HG02763 (cell line): ENCODE measurements around the gene RABL6.
A peak's percentile ranks its signal among the peaks of the same experiment; 100 is the strongest.
"Not testable (repeated sequence)": the region's sequence is repeated elsewhere in the genome, so short reads cannot be mapped to it uniquely, and the experiment has no call there.

ENCODE experiments used
- ATAC-seq: cut with Tn5 transposase; IDR thresholded peaks from one replicate; pipeline ENCODE4 v1.9.1; 2021; ENCODE audit warnings: mild to moderate bottlenecking, moderate library complexity; ENCODE audit not compliant: unreplicated experiment

Gene RABL6, protein sequence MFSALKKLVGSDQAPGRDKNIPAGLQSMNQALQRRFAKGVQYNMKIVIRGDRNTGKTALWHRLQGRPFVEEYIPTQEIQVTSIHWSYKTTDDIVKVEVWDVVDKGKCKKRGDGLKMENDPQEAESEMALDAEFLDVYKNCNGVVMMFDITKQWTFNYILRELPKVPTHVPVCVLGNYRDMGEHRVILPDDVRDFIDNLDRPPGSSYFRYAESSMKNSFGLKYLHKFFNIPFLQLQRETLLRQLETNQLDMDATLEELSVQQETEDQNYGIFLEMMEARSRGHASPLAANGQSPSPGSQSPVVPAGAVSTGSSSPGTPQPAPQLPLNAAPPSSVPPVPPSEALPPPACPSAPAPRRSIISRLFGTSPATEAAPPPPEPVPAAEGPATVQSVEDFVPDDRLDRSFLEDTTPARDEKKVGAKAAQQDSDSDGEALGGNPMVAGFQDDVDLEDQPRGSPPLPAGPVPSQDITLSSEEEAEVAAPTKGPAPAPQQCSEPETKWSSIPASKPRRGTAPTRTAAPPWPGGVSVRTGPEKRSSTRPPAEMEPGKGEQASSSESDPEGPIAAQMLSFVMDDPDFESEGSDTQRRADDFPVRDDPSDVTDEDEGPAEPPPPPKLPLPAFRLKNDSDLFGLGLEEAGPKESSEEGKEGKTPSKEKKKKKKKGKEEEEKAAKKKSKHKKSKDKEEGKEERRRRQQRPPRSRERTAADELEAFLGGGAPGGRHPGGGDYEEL

DNA sequence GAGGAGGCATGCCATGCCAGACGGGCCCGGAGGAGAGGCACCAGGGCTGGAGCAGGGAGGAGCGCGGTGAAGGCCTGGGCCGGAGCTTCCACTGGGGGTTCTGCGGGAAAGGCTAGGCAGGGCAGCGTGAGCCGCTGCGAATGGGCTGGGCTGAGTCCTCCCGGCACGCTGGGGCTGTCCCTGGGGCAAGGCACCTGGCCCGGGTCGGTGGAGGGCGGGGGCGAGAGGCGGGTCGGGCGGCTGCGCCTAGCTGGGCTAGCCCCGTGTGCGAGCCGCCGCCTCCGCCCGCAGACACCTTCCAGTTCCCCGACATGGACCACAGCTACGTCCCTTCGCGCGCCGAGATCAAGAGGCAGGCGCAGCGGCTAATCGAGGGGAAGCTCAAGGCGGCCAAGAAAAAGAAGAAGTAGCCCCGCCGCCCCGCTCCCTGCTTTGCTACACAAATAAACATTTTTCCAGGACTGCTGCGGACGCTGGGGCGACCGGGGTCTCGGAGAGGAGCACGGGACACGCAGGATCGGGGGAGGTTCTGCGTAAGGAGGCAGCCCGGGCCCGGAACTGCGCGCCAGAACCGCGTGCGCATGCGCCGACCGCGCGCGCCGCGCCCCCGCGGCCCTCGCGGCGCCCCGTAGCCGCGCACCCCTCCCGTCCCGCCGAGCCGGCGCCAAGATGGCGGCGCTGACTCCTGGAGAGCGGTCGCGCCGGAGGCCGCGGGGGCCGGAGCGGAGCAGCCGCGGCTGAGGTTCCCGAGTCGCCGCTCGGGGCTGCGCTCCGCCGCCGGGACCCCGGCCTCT is at the start of gene RABL6:
Gene RABL6 (plus strand): TSS at position 668 of the 794 bp plus-strand sequence. CDS start 249 bp downstream, outside the sequence.
- ATAC-seq, result peak; percentile 83

DNA sequence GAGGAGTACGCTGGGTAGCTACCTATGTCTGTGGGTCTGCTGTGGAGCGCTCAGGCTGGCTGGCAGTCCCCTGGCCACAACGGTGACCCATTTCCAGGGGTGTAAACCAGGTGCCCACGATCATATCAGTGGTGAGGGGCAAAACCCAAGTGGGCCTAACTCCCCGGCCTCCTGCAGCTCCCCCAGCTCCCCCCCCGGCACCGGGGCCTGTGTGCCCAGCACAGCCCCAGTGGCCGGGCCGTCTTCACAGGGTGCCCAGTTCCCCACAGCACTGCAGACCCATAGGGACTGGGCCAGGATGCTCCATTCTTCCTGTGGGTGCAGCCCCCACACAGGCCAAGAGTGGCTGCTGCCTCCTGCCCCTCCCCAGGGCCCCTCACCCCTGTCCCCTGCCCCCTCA is 48.7 kb upstream of the RABL6 start:
- no peak for ATAC-seq

DNA sequence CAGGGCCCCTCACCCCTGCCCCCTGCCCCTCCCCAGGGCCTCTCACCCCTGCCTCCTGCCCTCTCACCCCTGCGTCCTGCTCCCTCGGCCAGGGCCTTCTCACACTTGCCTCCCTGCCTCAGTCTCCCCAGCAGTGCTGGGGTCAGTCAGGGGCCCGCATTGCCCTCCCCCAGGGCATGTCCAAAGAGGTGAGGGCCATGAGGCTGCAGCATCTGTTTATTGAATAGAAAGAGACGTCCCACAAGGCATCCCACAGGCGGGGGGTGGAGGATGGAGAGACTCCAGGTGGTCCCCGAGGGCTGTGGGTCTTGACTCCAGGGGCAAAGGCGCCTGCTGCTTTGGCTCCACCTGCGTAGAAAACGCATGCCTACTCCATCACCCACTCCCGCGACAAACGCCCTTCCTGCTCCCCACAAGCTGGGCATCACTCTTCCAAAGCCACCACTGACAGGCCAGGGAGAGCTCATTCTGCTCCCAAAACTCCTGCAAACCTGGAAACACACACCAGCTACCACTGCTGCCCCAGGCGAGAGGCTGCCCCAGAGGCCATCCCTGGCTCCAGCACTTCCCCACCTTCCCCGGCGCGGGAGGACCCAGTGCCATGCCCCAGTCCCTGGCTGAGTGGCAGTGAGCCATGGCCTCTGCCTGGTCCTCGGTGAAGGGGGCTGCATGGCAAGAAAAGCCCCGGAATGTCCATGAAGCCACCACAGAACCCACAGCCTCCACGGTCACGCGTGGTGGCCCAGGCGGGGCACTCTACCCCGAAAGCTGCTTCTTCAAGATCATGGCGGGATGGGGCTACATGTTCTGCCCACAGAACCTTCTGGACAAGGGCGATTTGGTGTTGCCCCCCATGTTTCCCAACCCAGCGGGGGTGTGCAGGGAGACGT is 48.1 kb upstream of the RABL6 start:
- no peak for ATAC-seq

GRCh38 chr9:136760424-136760823 is 47.3 kb upstream of the RABL6 start:
- ATAC-seq, result no peak

GRCh38 chr9:136760834-136761544 is 46.8 kb upstream of the RABL6 start:
- ATAC-seq, result not testable (repeated sequence)

- ATAC-seq, result no peak
Measured at GRCh38 chr9:136761545-136761981, 46.2 kb upstream of the RABL6 start.

GRCh38 chr9:136762221-136762691 is 45.5 kb upstream of the RABL6 start:
- no peak for ATAC-seq

DNA sequence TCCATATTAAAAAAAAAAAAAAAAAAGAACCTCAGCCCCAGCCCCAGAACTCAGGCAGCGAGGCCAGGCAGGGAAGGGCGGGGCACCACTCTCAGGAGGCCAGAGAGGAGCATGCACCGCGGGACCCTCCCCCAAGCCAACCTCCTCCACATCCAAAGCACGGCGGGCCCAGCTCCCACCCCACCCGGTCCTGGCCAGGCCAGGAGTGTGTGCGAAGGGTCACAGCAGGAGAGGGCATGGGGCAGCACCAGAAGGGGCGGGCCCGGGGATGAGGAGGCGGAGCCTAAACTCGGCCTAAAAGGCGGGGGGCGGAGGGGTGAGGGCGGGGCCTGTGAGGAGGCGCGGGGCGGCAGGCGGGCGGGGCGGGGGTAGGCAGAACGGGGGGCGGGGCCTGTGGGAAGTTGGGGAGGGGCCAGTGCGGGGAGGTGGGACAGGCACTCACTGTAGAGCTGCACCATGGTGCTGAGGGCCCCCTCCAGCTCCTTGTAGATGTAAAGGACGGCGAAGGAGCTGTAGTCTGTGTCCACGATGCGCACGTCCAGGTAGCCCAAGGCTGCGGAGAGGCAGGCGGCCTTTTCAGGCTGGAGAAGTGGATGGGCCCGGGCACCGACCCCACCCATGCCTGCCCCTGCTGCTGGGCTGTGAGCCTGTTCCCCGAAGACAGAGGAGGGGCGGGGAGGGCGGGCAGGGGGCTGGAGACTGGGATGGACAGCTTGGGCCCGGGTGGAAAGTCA is 44.7 kb upstream of the RABL6 start:
- ATAC-seq, result no peak

GRCh38 chr9:136763649-136764035 is 44.1 kb upstream of the RABL6 start:
- no peak for ATAC-seq

DNA sequence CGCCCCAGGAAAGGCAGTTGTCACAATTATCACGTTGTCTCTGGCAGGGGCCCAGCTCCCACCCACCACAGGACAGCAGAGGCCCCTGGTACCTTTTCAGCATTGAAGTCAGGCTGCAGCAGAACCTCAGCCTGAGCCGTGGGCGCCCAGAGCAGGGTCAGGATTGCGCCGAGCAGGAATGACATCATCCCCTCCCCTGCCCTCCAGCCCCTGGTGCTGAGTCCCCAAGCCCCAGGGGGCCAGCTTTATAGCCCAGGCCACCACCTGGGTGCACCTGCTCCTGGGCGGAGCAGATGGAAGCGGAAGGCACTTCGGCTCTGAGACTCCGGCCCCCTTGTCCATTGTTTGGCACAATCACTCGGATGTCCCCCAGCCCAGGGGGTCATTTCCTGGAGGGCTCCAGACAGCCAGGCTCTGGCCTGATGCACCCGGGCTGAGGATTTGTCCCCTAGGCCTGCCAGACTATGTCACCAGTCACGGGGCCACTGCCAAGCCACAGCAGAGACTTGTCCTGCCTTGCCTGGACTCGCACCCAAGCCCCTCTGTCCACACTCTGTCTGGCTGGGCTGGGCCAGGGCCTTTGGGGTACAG is 43.4 kb upstream of the RABL6 start, which contains the start of gene LCN15:
Gene LCN15 (minus strand): TSS at position 218 of the 591 bp plus-strand sequence. CDS start 30 bp downstream, at position 188.
- ATAC-seq, result no peak

DNA sequence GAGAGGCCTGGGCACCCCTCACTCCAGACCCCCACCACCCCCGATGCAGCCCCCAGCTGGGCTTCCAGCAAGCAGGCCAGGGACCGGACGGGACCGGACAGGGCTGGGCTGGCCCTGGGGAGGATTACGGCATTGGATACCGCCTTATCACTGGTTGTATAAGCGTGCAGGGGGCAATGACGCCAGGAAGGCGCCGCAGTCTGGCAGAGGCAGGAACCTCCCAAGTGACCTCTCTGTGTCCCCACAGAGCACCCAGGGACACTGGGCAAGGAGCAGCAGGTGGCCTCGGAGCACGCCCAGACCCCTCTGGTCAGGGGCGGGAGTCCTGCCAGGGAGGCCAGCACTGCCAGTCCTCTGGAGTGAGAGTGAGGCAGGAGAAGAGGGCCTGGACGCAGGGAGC is 42.7 kb upstream of the RABL6 start:
- ATAC-seq, result no peak

GRCh38 chr9:136765745-136766409 is 41.9 kb upstream of the RABL6 start:
- ATAC-seq, result not testable (repeated sequence)

DNA sequence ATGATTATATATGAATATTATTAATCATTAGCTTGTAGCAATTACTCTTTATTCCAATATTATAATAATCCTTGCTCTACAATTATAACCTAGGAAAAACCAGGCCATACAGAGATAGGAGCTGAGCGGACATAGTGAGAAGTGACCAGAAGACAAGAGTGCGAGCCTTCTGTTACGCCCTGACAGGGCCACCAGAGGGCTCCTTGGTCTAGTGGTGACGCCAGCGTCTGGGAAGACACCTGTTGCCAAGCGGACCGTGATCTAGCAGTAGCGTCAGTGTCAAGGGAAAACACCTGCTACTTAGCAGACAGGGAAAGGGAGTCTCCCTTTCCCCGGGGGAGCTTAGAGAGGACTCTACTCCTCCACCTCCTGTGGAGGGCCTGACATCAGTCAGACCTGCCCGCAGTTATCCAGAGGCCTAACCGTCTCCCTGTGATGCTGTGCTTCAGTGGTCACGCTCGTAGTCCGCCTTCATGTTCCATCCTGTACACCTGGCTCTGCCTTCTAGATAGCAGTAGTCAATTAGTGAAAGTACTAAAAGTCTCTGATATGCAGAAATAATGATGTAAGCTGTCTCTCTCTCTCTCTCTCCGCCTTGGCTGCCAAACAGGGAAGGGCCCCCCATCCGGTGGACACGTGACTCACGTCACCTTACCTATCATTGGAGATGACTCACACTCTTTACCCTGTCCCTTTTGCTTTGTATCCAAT is 41.2 kb upstream of the RABL6 start:
- ATAC-seq, result not testable (repeated sequence)

DNA sequence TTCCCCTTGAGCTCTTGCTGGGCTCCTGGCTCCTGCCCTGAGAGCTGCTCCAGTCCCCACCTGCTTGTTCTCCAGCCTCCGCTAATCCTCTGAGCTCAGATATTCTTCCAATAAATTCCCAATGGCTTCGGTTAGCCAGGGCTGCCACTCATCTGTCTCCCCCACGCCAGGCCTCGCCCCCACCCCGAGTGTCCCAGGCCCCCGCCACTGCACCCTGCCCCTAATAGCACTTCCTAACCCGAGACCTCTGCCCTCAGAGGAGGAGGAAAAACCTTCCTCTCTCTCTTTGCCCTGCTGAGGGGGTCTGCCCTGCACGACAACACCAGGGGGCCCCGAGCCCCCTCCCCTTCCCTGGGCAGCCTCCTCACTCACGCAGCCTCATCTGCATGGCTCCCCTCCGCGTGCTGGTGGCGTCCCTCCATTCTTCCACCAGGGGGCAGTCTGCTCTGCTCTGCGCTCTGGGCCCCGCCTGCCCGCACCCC is 38.0 kb upstream of the RABL6 start:
- ATAC-seq, result no peak

DNA sequence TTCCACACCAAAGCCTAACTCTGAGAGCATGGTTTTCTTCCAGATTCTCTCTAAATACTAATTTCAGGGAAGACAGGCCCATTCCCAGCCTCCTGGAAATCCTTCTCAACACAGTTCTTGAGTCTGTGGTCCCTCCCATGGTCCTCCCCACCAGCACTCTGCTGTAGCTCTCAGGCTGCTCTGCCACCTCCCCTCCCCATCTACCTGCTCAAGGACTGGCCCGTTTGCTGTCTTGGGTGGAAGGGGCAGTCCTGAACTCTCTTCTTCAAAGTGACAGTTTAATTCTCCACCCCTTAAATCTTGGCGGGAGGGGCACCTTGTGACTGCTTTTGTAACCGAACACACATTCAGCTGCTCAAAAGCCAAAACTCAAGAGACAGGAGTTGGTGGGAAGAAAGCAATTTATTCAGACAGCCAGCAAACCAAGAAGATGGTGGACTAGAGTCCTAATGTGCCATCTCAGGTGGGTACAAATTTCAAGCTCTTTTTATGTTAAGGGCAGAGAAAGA is 35.8 kb upstream of the RABL6 start:
- ATAC-seq, result no peak

DNA sequence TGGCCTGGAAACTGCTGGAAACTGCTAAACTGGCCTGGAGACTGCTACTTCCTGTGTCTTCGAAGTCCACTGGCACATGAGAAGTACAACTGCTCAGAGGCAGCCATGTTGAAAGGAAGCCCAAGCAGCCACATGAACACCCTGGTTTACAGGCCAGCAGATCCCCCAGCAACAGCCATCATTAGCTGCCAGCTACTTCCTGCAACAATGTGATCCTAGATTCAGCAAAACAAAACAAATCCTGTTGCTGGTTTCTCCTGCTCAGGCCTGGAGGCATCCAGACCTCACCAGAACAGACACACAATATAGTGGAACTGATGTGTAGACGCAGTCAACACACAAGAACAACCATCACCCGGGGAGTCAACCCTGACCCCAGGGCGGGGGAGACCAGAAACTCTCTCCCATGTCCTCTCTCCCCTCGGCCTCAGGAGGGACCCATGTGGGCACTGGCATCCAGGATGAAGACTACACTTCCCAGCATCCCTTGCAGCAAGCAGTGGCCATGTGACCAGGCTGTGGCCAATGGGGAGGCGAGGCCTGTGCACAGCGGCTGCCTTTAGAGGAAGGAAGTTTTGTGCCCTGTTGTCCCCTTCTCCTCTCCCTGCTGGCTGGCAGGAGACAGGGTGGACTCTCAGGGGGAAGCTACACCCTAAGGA is 34.2 kb upstream of the RABL6 start:
- no peak for ATAC-seq
